CD4-positive, alpha-beta T cell treated with Interferon gamma for 1 hour (primary cell): Measurements from ENCODE around the gene ZNF750.

Experiments
- DNase-seq: peaks from one replicate; pipeline ENCODE4 v3.0.0-alpha.2; 2020

ZNF750 gene

DNA sequence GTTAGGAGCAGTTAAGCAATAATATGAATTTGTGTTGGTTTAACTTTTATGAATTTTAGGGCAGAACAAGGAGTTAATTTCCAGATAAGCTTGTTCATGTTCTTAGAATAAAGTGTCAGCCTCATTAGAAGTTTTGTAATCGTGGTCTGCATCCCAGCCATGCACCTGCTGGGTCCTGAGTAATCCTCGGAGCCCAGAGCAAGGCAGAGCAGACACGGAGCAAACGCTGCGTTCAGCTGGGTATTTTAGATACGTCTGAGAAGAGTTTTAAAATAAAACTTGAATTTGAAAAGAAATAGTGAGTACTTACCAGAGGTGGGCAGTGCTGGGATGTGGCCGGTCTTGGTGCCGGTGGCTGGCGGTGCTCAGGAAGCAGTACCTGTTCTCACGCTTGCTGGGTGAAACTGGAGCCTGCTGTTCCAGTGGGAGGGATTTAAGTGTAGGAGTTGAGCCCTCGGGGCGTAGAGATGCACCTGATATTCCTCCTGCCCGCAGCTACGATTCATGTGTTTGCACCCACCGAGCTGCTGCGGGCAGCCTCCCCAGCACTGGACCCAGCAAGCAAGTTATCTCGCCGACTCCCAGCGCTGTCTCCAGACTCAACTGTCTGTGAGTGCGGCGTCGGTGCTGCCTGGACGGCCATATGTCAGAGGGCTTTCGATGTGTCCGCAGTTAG lies at the start of gene ZNF750:
Gene ZNF750 (minus strand): TSS at position 406 of the 676 bp plus-strand sequence. CDS start 7,568 bp downstream, outside the sequence.
- no peak for DNase-seq

DNA sequence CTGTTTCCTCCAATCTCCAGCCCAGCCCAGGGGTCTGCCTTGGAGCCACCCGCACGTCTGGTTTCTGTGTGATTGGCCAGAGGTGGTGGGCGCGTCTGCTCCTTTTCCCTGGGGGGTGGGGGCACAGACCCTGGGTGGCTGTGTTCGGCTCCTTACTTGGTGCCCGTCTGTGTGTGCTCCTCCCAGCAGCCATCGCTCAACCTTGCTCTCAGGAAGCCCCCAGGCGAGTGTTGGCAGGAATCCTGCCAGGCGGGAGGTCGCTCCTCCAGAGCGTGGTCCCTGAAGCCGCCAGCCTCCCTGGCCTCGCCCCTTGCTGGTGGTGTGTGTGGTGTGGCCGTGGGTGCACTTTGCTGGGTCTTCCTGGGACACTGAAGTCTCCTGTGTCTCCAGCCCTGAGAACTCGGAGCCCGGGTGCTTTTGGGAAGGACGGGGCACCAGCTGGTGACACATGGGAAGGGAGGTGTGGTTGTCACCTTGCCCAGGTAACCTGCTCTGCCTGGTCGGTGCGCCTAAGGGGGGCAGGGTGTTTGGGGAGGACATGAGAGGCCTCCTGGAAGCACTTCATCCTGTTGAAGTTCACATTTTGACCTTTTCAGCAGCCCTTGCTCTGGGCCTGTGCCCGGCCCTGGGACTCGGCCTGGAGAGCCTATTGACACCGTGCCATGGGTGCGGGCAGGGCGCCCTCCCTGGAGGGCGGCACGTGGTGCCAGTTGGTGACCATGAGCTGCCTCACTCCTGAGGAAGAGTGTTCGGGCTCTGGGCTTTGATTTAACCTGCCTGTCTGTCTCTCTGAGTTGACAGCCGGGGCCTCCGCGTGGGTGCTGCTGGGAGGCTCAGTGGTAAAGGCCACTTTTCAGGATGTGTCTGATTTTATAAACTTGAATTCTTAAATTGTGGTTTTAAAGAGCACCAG lies 49.0 kb upstream of the ZNF750 start:
- no peak for DNase-seq

DNA sequence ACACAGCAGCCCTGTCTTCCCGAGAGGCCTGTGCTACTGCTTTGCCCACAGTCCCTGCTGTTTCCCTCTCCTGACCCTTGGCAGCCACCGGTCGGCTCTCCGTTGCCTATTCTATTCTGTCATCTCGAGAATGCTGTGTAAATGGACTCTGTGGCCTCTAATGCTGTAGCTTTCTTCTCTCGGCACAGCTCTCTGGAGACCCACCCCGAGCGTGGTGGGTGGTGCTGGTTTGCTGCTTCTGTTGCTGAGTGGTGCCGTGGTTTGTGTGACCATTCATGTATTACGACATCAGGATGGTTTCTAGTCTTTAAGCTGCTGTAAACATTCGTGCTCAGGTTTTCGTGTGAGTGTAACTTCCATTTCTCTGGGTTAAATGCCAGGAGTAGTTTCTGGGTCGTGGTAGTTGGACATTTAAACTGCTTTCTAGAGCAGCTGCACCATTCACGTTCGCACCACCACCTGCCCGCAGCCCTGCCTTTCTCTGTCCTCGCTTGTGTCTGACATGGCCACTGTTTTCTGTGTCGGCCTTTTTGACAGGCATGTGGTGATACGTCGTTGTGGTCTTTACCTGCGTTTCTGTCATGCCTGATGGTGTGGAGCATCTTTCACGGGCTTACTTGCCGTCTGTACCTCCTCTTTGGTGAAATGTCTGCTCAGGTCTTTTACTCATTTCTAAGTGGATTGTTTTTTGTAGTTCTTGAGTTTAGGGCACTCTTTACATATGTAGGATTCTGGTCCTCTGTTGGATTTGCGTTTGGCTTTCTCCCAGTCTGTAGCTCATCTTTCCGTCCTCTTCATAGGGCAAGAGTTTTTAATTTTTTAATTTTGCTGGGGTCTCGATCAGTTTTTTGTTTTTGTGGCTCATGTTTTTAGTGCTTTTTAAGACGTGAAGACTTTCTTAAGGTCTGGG lies 47.7 kb upstream of the ZNF750 start:
- DNase-seq: no peak

DNA sequence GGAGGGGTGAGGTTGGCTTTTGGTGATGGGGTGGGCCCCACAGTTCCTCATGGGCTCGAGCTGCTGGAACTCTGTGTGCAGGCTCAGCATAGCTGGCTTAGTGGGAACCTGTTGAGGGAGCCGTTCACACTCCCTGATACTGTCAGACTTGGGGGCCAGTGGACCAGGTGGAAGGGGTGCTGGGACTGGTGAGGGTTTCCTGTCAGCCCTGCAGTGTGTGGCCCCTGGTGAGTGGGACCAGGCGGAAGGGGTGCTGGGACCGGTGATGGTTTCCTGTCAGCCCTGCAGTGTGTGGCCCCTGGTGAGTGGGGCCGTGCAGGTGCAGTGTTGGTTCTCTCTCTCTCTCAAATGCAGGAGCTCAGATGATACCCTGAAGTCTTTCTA lies 45.1 kb upstream of the ZNF750 start:
- DNase-seq: peak; percentile 44

DNA sequence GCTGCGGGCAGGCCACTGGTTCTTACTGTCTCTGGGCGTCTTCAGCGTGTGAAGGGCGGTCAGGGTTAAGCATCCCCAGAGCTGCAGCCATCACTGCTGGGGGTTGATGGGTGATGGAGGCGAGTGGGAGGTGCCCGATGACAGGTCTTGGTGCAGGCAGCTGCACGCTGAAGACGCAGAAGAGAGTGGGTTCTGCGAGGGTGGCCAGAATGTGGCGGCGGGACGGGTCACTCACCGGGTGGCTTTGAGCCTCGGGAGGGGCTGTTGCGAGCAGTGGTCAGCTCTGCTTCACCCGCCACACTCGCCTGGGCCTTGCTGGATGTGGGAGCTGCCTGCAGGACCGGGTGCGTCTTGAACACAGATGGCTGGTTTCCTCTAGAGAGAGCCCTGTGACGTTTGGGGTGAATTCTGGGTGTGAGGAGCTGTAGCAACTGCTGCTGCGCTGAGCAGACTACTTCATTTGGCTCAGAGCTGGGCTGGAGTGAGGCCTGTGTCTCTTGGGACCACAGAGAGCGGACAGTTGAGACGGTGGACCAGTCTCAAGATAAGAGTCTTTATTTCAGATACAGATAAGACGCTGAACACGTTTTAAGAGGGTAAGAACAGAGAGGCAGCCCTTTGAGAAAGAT lies 44.6 kb upstream of the ZNF750 start:
- no peak for DNase-seq

DNA sequence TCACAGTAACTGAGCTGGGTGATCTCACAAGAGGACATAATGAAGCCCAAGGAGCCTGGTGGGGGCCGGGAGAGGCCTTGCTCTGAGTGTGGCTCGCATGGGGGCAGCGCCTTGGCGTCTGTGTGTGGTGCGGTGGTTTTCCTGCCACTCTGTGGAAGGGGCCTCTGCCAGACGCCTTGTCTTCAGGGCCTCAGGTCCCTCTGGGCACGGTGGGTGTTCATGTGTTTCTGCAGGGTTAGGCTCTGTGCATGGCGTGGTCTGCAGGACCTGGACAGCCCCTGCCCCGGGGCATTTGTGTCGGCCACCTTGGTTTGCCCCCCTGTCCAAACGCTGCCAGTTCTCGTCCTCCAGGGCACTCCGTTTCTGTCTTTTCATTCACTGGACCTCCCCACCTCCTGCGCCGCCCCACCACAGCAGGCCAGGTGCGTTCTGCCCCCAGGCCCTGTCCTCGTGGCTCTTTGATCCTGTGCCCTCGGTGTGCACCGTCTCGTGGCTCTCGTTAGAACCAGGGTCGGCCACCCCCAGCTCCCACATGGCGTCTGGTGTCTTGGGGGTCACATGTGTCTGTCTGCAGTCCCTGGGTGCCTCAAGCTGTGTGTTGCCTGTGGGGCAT lies 43.7 kb upstream of the ZNF750 start:
- DNase-seq: no peak

DNA sequence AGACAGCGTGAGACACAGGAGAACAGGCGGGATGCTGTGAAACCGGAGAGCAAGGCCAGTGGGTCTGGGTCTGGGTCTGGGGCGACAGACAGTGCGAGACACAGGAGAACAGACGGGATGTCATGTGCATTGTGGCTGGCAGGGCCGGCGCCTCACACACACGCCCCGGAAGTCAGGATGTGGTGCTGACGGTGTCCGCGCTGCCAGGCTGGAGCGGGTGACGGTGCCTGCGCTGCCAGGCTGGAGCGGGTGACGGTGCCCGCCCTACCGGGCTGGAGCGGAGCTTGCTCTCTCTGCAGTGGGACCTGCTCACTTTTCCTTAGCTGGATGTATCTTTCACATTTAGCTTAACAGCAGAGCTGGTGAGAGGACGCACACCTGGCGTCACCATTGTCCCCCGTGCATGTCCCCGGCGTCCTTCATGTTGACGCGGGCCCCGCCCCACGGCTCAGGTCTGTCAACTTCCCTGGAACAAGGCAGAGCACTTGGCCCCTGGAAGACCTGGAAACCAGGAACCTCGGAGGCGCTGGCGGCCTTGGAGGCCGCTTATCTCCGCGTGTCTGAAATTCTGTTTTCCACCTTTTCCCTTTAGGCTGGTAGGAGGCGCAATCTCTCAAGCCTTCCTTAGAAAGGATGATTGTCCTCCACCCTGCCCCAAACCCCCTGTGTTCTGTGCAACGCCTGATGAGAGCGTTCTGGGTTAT lies 43.0 kb upstream of the ZNF750 start:
- DNase-seq: peak; percentile 87

DNA sequence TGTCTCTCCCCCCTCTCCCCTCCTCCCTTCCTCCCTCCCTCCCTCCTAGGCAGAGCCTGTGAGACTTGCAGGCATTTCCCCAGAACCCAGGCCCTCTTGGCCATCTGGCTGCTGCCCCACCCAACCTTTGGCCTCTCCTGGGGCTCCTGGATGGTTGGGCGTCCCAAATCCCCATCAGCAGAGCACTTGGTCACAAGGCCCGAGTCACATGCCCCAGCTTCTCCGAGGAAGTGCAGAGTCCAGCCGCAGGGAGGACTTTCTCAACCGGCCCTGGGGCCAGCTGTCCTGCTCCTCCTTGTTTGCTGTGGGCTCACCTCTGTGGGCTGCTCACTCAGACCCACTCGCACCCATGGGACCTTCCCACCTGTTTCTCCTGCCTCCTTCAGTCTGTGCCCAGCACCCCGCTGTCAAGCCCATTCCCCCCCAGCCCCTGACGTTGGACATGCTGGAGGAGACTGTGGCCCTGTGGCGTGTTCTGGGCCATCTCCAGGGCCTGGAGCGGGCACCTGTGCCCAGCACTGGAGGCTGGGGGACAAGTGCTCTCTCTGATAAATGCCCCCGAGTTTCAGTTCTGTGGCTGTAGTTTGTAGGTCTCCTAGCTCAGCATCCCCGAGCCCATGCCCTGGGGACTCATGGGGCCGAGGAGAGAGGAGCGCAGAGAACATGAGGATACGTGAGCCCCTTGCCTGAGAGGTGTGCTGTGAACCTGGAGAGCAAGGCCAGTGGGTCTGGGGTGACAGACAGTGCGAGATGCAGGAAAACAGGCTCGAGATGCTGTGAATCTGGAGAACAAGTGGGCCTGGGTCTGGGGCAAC lies 42.3 kb upstream of the ZNF750 start:
- DNase-seq: peak; percentile 31

DNA sequence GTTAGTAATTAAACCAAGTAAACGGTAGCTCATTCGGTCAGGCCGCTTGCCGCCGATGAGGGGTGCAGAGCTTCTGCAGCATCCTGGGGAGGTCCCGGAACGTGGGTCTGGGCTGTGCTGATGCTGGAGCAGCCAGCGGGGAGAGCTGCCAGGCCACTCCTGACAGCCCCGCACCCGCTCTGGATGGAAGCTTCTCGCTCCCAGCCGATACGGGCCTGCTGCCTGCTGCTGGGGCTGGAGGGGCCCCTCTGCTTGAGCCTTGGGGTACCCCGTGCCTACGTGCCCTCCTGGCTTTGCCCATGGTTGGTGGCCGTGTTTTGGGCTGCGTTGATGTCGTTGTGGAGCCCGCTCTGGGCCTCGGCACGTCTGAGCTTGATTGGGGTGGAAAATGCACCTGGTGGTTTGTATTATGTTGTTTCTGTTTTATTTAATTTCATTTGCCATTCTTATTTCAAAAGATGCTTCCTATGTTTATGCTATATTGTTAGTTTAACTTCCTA lies 41.6 kb upstream of the ZNF750 start:
- no peak for DNase-seq

DNA sequence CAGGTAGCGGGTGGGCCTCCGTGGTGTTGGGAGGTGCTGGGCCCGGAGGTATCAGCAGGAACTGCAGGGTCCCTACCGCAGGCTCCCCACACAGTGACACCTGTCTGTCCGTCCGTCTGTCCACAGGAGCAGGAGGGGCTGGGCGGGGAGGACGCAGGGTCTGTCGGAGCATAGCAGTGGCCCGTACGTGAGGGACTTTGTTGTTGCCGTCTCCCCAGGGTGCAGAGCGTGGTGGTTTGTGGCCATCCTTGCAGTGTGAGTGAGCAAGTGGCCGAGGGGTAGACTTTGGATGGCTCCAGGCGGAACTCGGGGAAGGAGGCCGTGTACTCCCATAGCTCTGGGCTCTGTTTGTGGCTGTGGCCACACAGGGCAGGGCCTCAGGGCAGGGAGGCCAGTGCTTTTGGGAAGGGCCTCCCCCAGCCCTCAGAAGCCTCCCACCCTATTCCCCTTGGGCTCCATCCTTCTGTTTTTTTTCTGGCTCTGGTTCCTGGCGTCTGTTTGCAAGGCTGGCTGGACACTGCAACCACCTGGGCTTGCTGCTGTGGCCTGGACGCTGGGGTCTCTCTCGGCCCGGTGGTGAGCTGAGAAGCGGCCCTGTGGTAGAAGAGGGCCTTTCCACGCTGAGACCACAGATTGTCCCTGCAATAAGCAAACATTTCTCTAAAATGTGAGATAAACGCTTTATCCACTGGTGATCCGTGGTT lies 41.0 kb upstream of the ZNF750 start:
- DNase-seq: no peak

DNA sequence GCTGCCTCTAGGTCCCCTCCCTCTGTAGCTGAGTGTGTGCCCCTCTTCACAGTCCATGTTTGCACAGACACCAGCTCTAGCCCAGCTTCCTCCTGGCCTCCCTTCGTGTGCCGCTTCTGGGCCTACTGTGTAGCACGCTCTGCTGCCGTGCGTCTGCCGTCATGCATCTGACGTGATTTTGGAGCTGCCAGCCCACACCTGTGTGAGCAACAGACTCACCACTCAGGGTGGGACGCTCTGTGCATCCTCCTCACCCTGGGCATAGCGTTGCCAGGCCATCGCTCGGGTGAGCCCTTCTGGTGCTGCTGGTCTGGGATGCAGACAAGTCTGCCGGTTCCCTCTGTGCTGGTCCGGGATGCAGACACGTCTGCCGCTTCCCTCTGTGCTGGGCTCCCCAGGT lies 39.4 kb upstream of the ZNF750 start:
- DNase-seq: no peak

DNA sequence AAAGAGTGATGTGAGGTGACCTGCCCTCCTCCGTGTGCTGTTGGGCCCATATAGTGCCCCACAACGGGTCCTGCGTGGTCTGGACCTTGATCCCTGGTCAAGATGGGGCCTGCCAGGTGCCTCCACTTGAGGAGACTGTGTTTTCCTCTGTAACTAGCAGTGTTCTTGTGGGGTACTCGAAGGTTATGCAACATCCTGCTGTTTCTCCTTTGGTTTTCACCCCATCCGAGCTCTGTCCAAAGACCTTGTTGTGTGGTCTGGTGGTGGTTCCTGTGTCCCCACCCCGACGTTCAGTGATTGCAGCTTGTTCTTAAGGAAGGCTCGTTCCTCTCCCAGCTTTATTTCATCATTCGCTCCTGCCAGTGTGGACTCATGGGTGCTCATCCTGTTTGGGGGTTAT lies 38.7 kb upstream of the ZNF750 start:
- no peak for DNase-seq

DNA sequence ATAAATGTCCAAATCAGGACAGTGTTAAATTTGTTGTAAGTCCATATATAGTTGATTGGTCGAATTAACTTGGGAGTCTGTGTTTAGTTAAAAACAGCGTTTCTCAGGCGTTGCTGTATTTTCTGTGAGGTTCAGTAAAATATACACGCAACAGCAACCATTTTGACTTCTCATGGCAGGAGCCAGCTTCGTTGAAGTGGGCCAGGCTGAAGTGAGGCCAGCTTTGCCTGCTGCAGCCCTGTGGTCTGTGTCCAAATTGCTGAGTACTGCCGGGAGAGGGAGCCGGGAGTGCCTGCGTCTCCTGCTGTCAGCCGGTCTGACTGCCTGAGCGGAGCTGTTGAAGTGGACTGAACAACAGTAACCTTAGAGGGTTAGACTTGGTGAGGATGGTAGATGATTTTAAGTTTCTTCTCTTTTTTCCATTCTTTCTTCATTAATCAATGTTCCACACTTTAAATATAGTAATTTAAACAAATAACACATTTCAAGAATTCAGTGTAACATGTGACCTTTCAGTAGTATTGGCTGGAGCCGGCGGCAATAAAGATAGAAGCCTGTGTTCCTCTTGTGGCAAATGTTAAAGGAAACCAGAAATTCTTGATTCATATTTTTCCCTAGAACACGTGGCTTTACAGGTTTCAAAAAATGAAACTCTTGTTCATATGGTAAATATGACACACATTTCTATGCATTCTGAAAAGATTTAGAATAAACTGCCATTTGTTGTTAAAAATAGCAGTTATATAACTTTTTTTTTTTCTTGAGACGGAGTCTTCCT lies 37.0 kb upstream of the ZNF750 start:
- DNase-seq: no peak

DNA sequence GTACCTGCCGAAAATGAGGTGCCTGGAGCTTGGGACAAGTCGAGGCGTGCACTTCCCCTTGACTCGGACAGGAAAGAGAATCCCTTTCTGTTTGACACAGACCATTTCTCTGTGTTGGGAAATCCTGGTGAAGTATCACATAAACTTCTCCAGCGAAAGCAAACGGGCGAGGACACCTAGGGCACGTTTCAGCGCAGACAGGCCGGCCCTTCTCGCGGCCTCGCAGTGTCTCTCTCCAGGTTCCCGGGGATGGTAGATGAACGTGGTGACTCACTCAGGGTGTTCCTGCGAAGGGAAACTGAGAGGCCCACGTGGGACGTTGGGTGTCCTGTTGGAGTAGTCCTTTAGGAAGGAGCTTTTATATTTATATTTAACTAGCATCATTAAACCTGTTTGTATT lies 36.3 kb upstream of the ZNF750 start:
- DNase-seq: no peak

DNA sequence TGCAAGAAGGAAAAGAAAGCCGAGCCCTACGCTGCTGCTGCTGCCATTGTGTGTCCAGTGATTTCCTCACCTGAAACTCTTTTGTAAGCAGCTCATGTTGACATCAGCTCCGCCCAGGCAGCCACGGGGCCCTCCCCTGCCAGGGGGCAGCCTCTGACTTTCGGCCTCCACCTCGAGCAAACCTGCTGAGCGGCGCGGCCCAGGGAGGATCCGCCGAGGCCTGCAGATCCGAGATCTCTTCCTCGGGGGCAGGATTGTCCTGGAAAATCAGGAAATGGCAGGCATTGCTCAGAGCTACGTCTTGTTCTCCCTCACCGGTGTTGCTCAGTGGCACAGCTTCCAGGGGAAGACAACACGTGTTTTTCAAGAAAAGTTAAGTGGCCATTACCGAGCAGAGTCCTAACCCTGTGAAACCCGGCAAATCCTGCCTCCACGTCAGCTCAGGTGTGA lies 35.6 kb upstream of the ZNF750 start:
- no peak for DNase-seq

DNA sequence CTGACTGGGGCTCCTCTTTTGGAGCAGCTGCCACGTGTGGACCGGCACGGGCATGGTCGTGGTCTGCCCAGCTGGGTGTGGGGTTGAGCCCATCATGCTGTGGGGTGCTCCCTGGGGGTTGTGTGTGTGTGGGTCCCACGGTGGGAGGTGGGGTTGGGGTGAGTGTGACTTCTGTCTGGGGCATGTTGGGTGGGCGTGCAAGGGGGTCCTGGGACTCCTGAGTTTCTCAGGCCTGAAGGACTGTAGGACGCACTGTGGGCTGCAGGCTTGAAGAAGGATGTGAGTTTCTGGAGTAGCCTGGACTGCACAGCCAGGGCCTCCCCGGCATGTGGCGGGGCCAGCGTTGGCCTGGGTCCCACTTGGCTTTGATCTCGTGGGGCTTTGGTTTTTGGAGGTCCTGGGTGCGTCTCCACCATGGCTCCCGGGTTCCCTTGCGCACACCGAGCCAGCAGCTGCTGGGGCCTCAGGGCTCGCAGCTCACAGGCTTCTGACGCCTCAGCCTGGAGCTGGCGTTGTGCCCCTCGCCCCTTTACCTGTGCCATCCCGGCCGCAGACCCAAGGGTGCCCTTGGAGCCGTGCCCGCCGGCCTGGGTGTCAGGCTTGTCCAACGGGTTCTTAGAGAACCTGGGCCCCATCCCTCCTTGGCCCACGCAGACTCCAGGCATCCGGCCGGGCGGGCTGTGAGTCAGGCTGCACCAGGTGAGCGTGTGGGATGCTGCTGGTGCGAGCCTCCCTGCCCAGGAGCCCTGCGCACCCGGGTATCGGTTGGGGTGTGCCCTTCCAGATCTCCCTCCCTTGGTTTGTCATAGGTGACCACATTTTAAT lies 34.4 kb upstream of the ZNF750 start:
- DNase-seq: no peak

DNA sequence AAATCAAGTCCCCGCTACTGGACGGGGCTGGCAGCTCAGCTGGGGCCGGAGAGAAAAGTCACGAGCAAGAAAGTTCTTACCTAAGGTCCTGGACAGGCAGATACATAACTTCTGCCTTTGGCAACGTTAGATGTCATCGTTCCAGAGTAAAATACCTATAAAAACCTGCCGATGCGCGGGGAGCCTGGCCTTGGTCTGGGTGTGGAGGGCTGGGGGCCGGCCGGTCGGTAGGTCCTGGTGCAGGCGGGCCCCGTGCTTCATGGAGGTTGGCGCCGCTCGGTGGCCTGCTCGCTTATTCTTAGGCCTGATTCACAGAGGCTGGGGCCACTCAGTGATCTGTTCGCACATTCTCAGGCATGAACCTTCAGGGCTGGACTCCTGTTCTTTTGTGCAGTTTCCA lies 33.7 kb upstream of the ZNF750 start:
- DNase-seq: no peak
